Activated T-helper 1 cell treated with anti-CD3 and anti-CD28 coated beads, Interleukin-12 subunit alpha, Interleukin-12 subunit beta, Interleukin-2, Interleukin-4 antibody, amounts not matched to agents 30 ng/mL and 10 ng/mL and 1 ng/mL, durations not matched to agents 14 hours and 24 hours and 36 hours (primary cell): ENCODE results near the gene PRPSAP2. TPM values are rescaled to one million over a fixed set of nuclear protein-coding genes. Genes with fewer than 3 reads are reported as not detected.

Experiments
- DNase-seq: peaks from one replicate; pipeline ENCODE4 v3.0.0; 2021; ENCODE audit warnings: low spot score
- H3K27ac Mint-ChIP-seq: one replicate; pipeline ENCODE4 v1.8.0; 2021; ENCODE audit warnings: mild to moderate bottlenecking, mixed read lengths
- H3K27me3 Mint-ChIP-seq: one replicate; pipeline ENCODE4 v1.8.0; 2022; ENCODE audit warnings: mild to moderate bottlenecking, moderate library complexity, mixed read lengths; ENCODE audit not compliant: insufficient read depth
- H3K36me3 Mint-ChIP-seq: one replicate; pipeline ENCODE4 v1.8.0; 2021; ENCODE audit warnings: low read depth, mixed read lengths
- H3K4me1 Mint-ChIP-seq: one replicate; pipeline ENCODE4 v1.8.0; 2021; ENCODE audit warnings: low read depth, mixed read lengths
- H3K4me3 Mint-ChIP-seq: one replicate; pipeline ENCODE4 v1.8.0; 2021; ENCODE audit warnings: mild to moderate bottlenecking, moderate library complexity, mixed read lengths
- H3K9me3 Mint-ChIP-seq: one replicate; pipeline ENCODE4 v1.8.0; 2021; ENCODE audit warnings: mixed read lengths
- intact Hi-C: fragments of 100-400 bp; cut with micrococcal nuclease; formaldehyde crosslinking; loops from one replicate; pipeline ENCODE4 v1.15.1; 2024
- total RNA-seq: library from RNA; stranded (reverse); gene quantifications from 2 replicates; pipeline ENCODE4 v1.2.3, GENCODE V29; 2022

Gene PRPSAP2
- total RNA-seq, 1 donor from 2014 or later: 74.3 TPM

GRCh38 chr17:18932360-18933055 lies 74.6 kb downstream of the PRPSAP2 start:
- H3K4me3 Mint-ChIP-seq: no peak overlapping the region
- intact Hi-C loops: no loop called here
- peaks cover 2% of the 10 kb centered on the region for H3K27me3 Mint-ChIP-seq
- H3K4me1 Mint-ChIP-seq: peaks cover 18% of the 10 kb centered on the region
- no peak for DNase-seq
- no peak overlapping the region for H3K27ac Mint-ChIP-seq
- no peaks in the 10 kb centered on the region for H3K9me3 Mint-ChIP-seq
- H3K36me3 Mint-ChIP-seq: peaks cover 31% of the 10 kb centered on the region

- peaks cover 29% of the 10 kb centered on the region for H3K36me3 Mint-ChIP-seq
- DNase-seq: no peak
- H3K27me3 Mint-ChIP-seq: peaks cover 2% of the 10 kb centered on the region
- no peaks in the 10 kb centered on the region for H3K9me3 Mint-ChIP-seq
- H3K27ac Mint-ChIP-seq: no peak overlapping the region
- intact Hi-C loops: no loop called here
- no peak overlapping the region for H3K4me3 Mint-ChIP-seq
- H3K4me1 Mint-ChIP-seq: peaks cover 18% of the 10 kb centered on the region
Observed at GRCh38 chr17:18933102-18934058, 75.4 kb downstream of the PRPSAP2 start.

- Mint-ChIP-seq H3K36me3 (no peaks in the 10 kb centered on the region), H3K27ac (no peak overlapping the region), H3K4me1 (peaks cover 6% of the 10 kb centered on the region), H3K9me3 (no peaks in the 10 kb centered on the region), H3K27me3 (peaks cover 5% of the 10 kb centered on the region), H3K4me3 (no peak overlapping the region)
- intact Hi-C loops: no loop called here
- no peak for DNase-seq
Observed at GRCh38 chr17:18937981-18938691, 80.2 kb downstream of the PRPSAP2 start.

GRCh38 chr17:18938692-18939023 lies 80.7 kb downstream of the PRPSAP2 start:
- Mint-ChIP-seq H3K27me3 (peaks cover 5% of the 10 kb centered on the region), H3K9me3 (no peaks in the 10 kb centered on the region), H3K4me1 (peaks cover under 1% of the 10 kb centered on the region), H3K4me3 (no peak overlapping the region), H3K27ac (no peak overlapping the region), H3K36me3 (no peaks in the 10 kb centered on the region)
- no peak for DNase-seq
- intact Hi-C loops: no loop called here

GRCh38 chr17:18944646-18945045 lies 86.7 kb downstream of the PRPSAP2 start:
- no peak overlapping the region for H3K27ac Mint-ChIP-seq
- H3K36me3 Mint-ChIP-seq: no peaks in the 10 kb centered on the region
- intact Hi-C loops: no loop called here
- no peak overlapping the region for H3K4me3 Mint-ChIP-seq
- peaks cover 4% of the 10 kb centered on the region for H3K4me1 Mint-ChIP-seq
- no peaks in the 10 kb centered on the region for H3K9me3 Mint-ChIP-seq
- H3K27me3 Mint-ChIP-seq: peaks cover 20% of the 10 kb centered on the region
- no peak for DNase-seq

- no peak for DNase-seq
- no peak overlapping the region for H3K4me3 Mint-ChIP-seq
- no peaks in the 10 kb centered on the region for H3K36me3 Mint-ChIP-seq
- H3K9me3 Mint-ChIP-seq: no peaks in the 10 kb centered on the region
- peaks cover 4% of the 10 kb centered on the region for H3K4me1 Mint-ChIP-seq
- H3K27me3 Mint-ChIP-seq: peaks cover 17% of the 10 kb centered on the region
- intact Hi-C loops: no loop called here
- H3K27ac Mint-ChIP-seq: no peak overlapping the region
Observed at GRCh38 chr17:18946536-18946935, 88.6 kb downstream of the PRPSAP2 start.

- DNase-seq: no peak
- H3K27ac Mint-ChIP-seq: no peak overlapping the region
- peaks cover 4% of the 10 kb centered on the region for H3K4me1 Mint-ChIP-seq
- no peaks in the 10 kb centered on the region for H3K9me3 Mint-ChIP-seq
- H3K4me3 Mint-ChIP-seq: no peak overlapping the region
- H3K27me3 Mint-ChIP-seq: peaks cover 17% of the 10 kb centered on the region
- intact Hi-C loops: no loop called here
- no peaks in the 10 kb centered on the region for H3K36me3 Mint-ChIP-seq
Observed at GRCh38 chr17:18947866-18948265, 89.9 kb downstream of the PRPSAP2 start.

- Mint-ChIP-seq H3K36me3 (no peaks in the 10 kb centered on the region), H3K27ac (no peak overlapping the region), H3K27me3 (peaks cover 20% of the 10 kb centered on the region), H3K4me3 (no peak overlapping the region), H3K9me3 (no peaks in the 10 kb centered on the region), H3K4me1 (peaks cover 4% of the 10 kb centered on the region)
- intact Hi-C loops: no loop called here
- DNase-seq: no peak
Observed at GRCh38 chr17:18948476-18949006, 90.6 kb downstream of the PRPSAP2 start.

GRCh38 chr17:18949566-18949965 lies 91.6 kb downstream of the PRPSAP2 start:
- H3K4me1 Mint-ChIP-seq: peaks cover 11% of the 10 kb centered on the region
- H3K27me3 Mint-ChIP-seq: peaks cover 20% of the 10 kb centered on the region
- no peak overlapping the region for H3K4me3 Mint-ChIP-seq
- no peak for DNase-seq
- no peaks in the 10 kb centered on the region for H3K36me3 Mint-ChIP-seq
- H3K9me3 Mint-ChIP-seq: no peaks in the 10 kb centered on the region
- intact Hi-C loops: no loop called here
- H3K27ac Mint-ChIP-seq: no peak overlapping the region

GRCh38 chr17:18950346-18950745 lies 92.4 kb downstream of the PRPSAP2 start:
- Mint-ChIP-seq H3K27me3 (peaks cover 14% of the 10 kb centered on the region), H3K4me1 (peaks cover 16% of the 10 kb centered on the region), H3K27ac (no peak overlapping the region), H3K9me3 (no peaks in the 10 kb centered on the region), H3K36me3 (no peaks in the 10 kb centered on the region), H3K4me3 (no peak overlapping the region)
- intact Hi-C loops: no loop called here
- DNase-seq: no peak

- DNase-seq: no peak
- Mint-ChIP-seq H3K27ac (no peak overlapping the region), H3K36me3 (no peaks in the 10 kb centered on the region), H3K4me1 (peaks cover 21% of the 10 kb centered on the region), H3K4me3 (no peak overlapping the region), H3K9me3 (no peaks in the 10 kb centered on the region), H3K27me3 (peaks cover 13% of the 10 kb centered on the region)
- intact Hi-C loops: no loop called here
Observed at GRCh38 chr17:18950944-18951905, 93.3 kb downstream of the PRPSAP2 start.
